Ishikawa (cell line): ENCODE measurements around the gene NOVA1.

Experiments used
- CEBPB ChIP-seq: IDR thresholded peaks from 2 replicates; pipeline ENCODE4 v1.6.1; 2012
- CREB1 ChIP-seq: IDR thresholded peaks from 2 replicates; pipeline ENCODE4 v1.6.1; 2012; ENCODE audit warnings: low read depth
- EGR1 ChIP-seq: IDR thresholded peaks from 2 replicates; pipeline ENCODE4 v1.6.1; 2012
- EP300 ChIP-seq: IDR thresholded peaks from 2 replicates; pipeline ENCODE4 v1.6.1; 2012; ENCODE audit warnings: borderline replicate concordance
- FOXM1 ChIP-seq: IDR thresholded peaks from 2 replicates; pipeline ENCODE4 v1.6.1; 2012; ENCODE audit warnings: low read depth, borderline replicate concordance
- MAX ChIP-seq: IDR thresholded peaks from 2 replicates; pipeline ENCODE4 v1.6.1; 2012
- NFIC ChIP-seq: IDR thresholded peaks from 2 replicates; pipeline ENCODE4 v1.6.1; 2012
- RAD21 ChIP-seq: IDR thresholded peaks from 2 replicates; pipeline ENCODE4 v1.6.1; 2012; ENCODE audit warnings: low read depth
- REST ChIP-seq: IDR thresholded peaks from 2 replicates; pipeline ENCODE4 v1.6.1; 2012; ENCODE audit warnings: low read depth, mild to moderate bottlenecking
- TAF1 ChIP-seq: IDR thresholded peaks from 2 replicates; pipeline ENCODE4 v1.6.1; 2012; ENCODE audit warnings: low read depth, mild to moderate bottlenecking
- TCF12 ChIP-seq: IDR thresholded peaks from 2 replicates; pipeline ENCODE4 v1.6.1; 2012; ENCODE audit warnings: low read depth
- TEAD4 ChIP-seq: IDR thresholded peaks from 2 replicates; pipeline ENCODE4 v1.6.1; 2012
- USF1 ChIP-seq: IDR thresholded peaks from 2 replicates; pipeline ENCODE4 v1.6.1; 2012
- YY1 ChIP-seq: IDR thresholded peaks from 2 replicates; pipeline ENCODE4 v1.6.1; 2012; ENCODE audit warnings: low read depth
- ZBTB7A ChIP-seq: IDR thresholded peaks from 2 replicates; pipeline ENCODE4 v1.6.1; 2012; ENCODE audit warnings: low read depth

NOVA1 gene

GRCh38 chr14:26429205-26429604 lies 168.6 kb downstream of the NOVA1 start:
- TF ChIP-seq ZBTB7A (no peak), EGR1 (no peak), EP300 (no peak), CEBPB (no peak), NFIC (no peak), REST (no peak), RAD21 (no peak), TEAD4 (no peak), USF1 (no peak), FOXM1 (no peak), TCF12 (no peak), YY1 (no peak), MAX (no peak), CREB1 (no peak), TAF1 (no peak)

- TF ChIP-seq TAF1 (no peak), NFIC (peak; percentile 27; the same call in 1 of the 2 replicates)
These were observed 170.7 kb downstream of the NOVA1 start for GRCh38 chr14:26427097-26427496.

GRCh38 chr14:26424537-26424936 lies 173.3 kb downstream of the NOVA1 start:
- TF ChIP-seq YY1 (no peak), REST (no peak), FOXM1 (no peak), CREB1 (no peak), EGR1 (no peak), USF1 (no peak)

GRCh38 chr14:26415618-26416123 lies 182.2 kb downstream of the NOVA1 start:
- TF ChIP-seq FOXM1 (no peak), USF1 (no peak), TCF12 (no peak), CREB1 (no peak), EGR1 (no peak), RAD21 (no peak), REST (no peak), ZBTB7A (no peak), TAF1 (no peak), TEAD4 (no peak), EP300 (no peak), NFIC (no peak), CEBPB (no peak), MAX (no peak), YY1 (no peak)

GRCh38 chr14:26414926-26415325 lies 182.9 kb downstream of the NOVA1 start:
- TF ChIP-seq USF1, result no peak
